Effector memory CD8-positive, alpha-beta T cell (primary cell): Measurements from ENCODE around the gene KIF1C.
A peak's percentile ranks its signal among the peaks of the same experiment; 100 is the strongest.

ENCODE experiments used
- ATAC-seq: fragments of 150-1000 bp; cut with Tn5 transposase; replicated peaks from 2 replicates; pipeline ENCODE4 v1.10.0; 2021; ENCODE audit warnings: mild to moderate bottlenecking, moderate library complexity
- DNase-seq, 3 experiments: peaks; one replicate each; pipeline ENCODE4 v3.0.0; 2021
- H3K27ac Mint-ChIP-seq, 2 donors: one replicate each; pipeline ENCODE4 v1.8.0; 2022; ENCODE audit warnings: mild to moderate bottlenecking in 2 of 2, mixed read lengths in 2 of 2, moderate library complexity in 2 of 2
- H3K27me3 Mint-ChIP-seq, 2 donors: one replicate each; pipeline ENCODE4 v1.8.0; 2022; ENCODE audit warnings: mixed read lengths in 2 of 2
- H3K36me3 Mint-ChIP-seq: one replicate; pipeline ENCODE4 v1.8.0; 2022; ENCODE audit warnings: mild to moderate bottlenecking, moderate library complexity, mixed read lengths; ENCODE audit not compliant: insufficient read depth
- H3K4me1 Mint-ChIP-seq, 2 donors: one replicate each; pipeline ENCODE4 v1.8.0; 2022; ENCODE audit warnings: low read depth in 2 of 2, mixed read lengths in 2 of 2
- H3K4me3 Mint-ChIP-seq, 2 donors: one replicate each; pipeline ENCODE4 v1.8.0; 2022; ENCODE audit warnings: mild to moderate bottlenecking in 2 of 2, mixed read lengths in 2 of 2, moderate library complexity in 2 of 2
- H3K9me3 Mint-ChIP-seq, 2 donors: one replicate each; pipeline ENCODE4 v1.8.0; 2022; ENCODE audit warnings: mixed read lengths in 2 of 2

Gene KIF1C

GRCh38 chr17:4999430-5000093 is 1.8 kb downstream of the KIF1C start:
- peaks cover 25 to 32% of the 10 kb centered on the region in 2 donors for H3K4me1 Mint-ChIP-seq
- no peak for DNase-seq

GRCh38 chr17:5000237-5000639 is 2.5 kb downstream of the KIF1C start:
- DNase-seq (no peak), ATAC-seq (no peak)
- Mint-ChIP-seq H3K4me1 (peaks cover 25 to 32% of the 10 kb centered on the region in 2 donors), H3K36me3 (peaks cover 19% of the 10 kb centered on the region), H3K27me3 (no peaks in the 10 kb centered on the region), H3K27ac (no peak overlapping the region), H3K9me3 (no peaks in the 10 kb centered on the region), H3K4me3 (no peak overlapping the region)

More at GRCh38 chr17:4999430-5000093, 1.8 kb downstream of the KIF1C start:
- Mint-ChIP-seq H3K27me3 (no peaks in the 10 kb centered on the region), H3K9me3 (no peaks in the 10 kb centered on the region), H3K4me3 (peak overlapping the region; percentile 86 to 88), H3K36me3 (peaks cover 14% of the 10 kb centered on the region), H3K27ac (peak overlapping the region in 1 of 2 donors; percentile 7)
- ATAC-seq, result no peak

- no peak for DNase-seq
- H3K4me3 Mint-ChIP-seq, result no peak overlapping the region
- H3K27ac Mint-ChIP-seq, result peak overlapping the region in 1 of 2 donors; percentile 44
- H3K36me3 Mint-ChIP-seq, result peaks cover 22% of the 10 kb centered on the region
- H3K27me3 Mint-ChIP-seq, result no peaks in the 10 kb centered on the region
- no peak for ATAC-seq
- peaks cover 20 to 29% of the 10 kb centered on the region in 2 donors for H3K4me1 Mint-ChIP-seq
- H3K9me3 Mint-ChIP-seq, result no peaks in the 10 kb centered on the region
Observed at GRCh38 chr17:5002121-5002788, 4.5 kb downstream of the KIF1C start.

- DNase-seq (no peak), ATAC-seq (no peak)
- Mint-ChIP-seq H3K27me3 (no peaks in the 10 kb centered on the region), H3K9me3 (no peaks in the 10 kb centered on the region), H3K4me3 (no peak overlapping the region), H3K27ac (no peak overlapping the region), H3K36me3 (peaks cover 26% of the 10 kb centered on the region), H3K4me1 (peaks cover 19 to 28% of the 10 kb centered on the region in 2 donors)
Observed at GRCh38 chr17:5003214-5003867, 5.6 kb downstream of the KIF1C start.

- Mint-ChIP-seq H3K27me3 (no peaks in the 10 kb centered on the region), H3K4me3 (no peak overlapping the region), H3K4me1 (peaks cover 5 to 9% of the 10 kb centered on the region in 2 donors), H3K27ac (peak overlapping the region; percentile 79 to 82), H3K36me3 (peaks cover 28% of the 10 kb centered on the region), H3K9me3 (no peaks in the 10 kb centered on the region)
- no peak for DNase-seq
- ATAC-seq, result no peak
Observed at GRCh38 chr17:5011928-5012327, 14.2 kb downstream of the KIF1C start.

GRCh38 chr17:5014357-5014756 is 16.6 kb downstream of the KIF1C start:
- no peaks in the 10 kb centered on the region for H3K27me3 Mint-ChIP-seq
- no peak for DNase-seq
- H3K4me3 Mint-ChIP-seq, result no peak overlapping the region
- H3K36me3 Mint-ChIP-seq, result peaks cover 24% of the 10 kb centered on the region
- H3K9me3 Mint-ChIP-seq, result no peaks in the 10 kb centered on the region
- H3K27ac Mint-ChIP-seq, result no peak overlapping the region
- peaks cover 8 to 13% of the 10 kb centered on the region in 2 donors for H3K4me1 Mint-ChIP-seq
- no peak for ATAC-seq

- ATAC-seq, result peak; percentile 63
- Mint-ChIP-seq H3K36me3 (peaks cover 31% of the 10 kb centered on the region), H3K4me1 (peaks cover 6% of the 10 kb centered on the region in 2 donors), H3K4me3 (no peak overlapping the region), H3K9me3 (no peaks in the 10 kb centered on the region), H3K27me3 (no peaks in the 10 kb centered on the region), H3K27ac (peak overlapping the region; percentile 5 to 76)
- DNase-seq, result no peak
Observed at GRCh38 chr17:5019475-5019956, 21.8 kb downstream of the KIF1C start.

GRCh38 chr17:5020502-5021023 is 22.8 kb downstream of the KIF1C start:
- peaks cover 25% of the 10 kb centered on the region for H3K36me3 Mint-ChIP-seq
- ATAC-seq (no peak), DNase-seq (no peak)
- peak overlapping the region in 1 of 2 donors; percentile 60 for H3K27ac Mint-ChIP-seq
- peaks cover 6% of the 10 kb centered on the region in 2 donors for H3K4me1 Mint-ChIP-seq
- no peak overlapping the region for H3K4me3 Mint-ChIP-seq
- no peaks in the 10 kb centered on the region for H3K9me3 Mint-ChIP-seq
- no peaks in the 10 kb centered on the region for H3K27me3 Mint-ChIP-seq

GRCh38 chr17:5022171-5022711 is 24.5 kb downstream of the KIF1C start:
- H3K27ac Mint-ChIP-seq, result no peak overlapping the region

GRCh38 chr17:5023588-5024147 is 25.9 kb downstream of the KIF1C start:
- DNase-seq (no peak), ATAC-seq (no peak)
- Mint-ChIP-seq H3K4me1 (peaks cover 6% of the 10 kb centered on the region in 2 donors), H3K4me3 (no peak overlapping the region), H3K9me3 (no peaks in the 10 kb centered on the region), H3K27ac (no peak overlapping the region), H3K27me3 (no peaks in the 10 kb centered on the region), H3K36me3 (peaks cover 15% of the 10 kb centered on the region)

More at GRCh38 chr17:5022171-5022711, 24.5 kb downstream of the KIF1C start:
- Mint-ChIP-seq H3K4me3 (no peak overlapping the region), H3K9me3 (no peaks in the 10 kb centered on the region), H3K27me3 (no peaks in the 10 kb centered on the region), H3K36me3 (peaks cover 15% of the 10 kb centered on the region), H3K4me1 (peaks cover 6% of the 10 kb centered on the region in 2 donors)
- DNase-seq, result no peak
- no peak for ATAC-seq

- peaks cover 15% of the 10 kb centered on the region for H3K36me3 Mint-ChIP-seq
- no peaks in the 10 kb centered on the region for H3K4me1 Mint-ChIP-seq
- no peak overlapping the region for H3K4me3 Mint-ChIP-seq
- ATAC-seq, result no peak
- no peak for DNase-seq
- no peaks in the 10 kb centered on the region for H3K27me3 Mint-ChIP-seq
- H3K27ac Mint-ChIP-seq, result peak overlapping the region; percentile 11 to 83
- no peaks in the 10 kb centered on the region for H3K9me3 Mint-ChIP-seq
Observed at GRCh38 chr17:5024604-5025003, 26.9 kb downstream of the KIF1C start.

GRCh38 chr17:5027299-5027698 is 29.5 kb downstream of the KIF1C start:
- Mint-ChIP-seq H3K27ac (no peak overlapping the region), H3K4me1 (peaks cover 14 to 18% of the 10 kb centered on the region in 2 donors), H3K9me3 (no peaks in the 10 kb centered on the region), H3K27me3 (no peaks in the 10 kb centered on the region), H3K36me3 (peaks cover 2% of the 10 kb centered on the region), H3K4me3 (no peak overlapping the region)
- DNase-seq (no peak), ATAC-seq (no peak)

GRCh38 chr17:5027916-5028315 is 30.2 kb downstream of the KIF1C start:
- peaks cover 2% of the 10 kb centered on the region for H3K36me3 Mint-ChIP-seq
- no peak for ATAC-seq
- no peak overlapping the region for H3K4me3 Mint-ChIP-seq
- H3K4me1 Mint-ChIP-seq, result peaks cover 14 to 18% of the 10 kb centered on the region in 2 donors
- H3K27ac Mint-ChIP-seq, result no peak overlapping the region
- DNase-seq, result no peak
- no peaks in the 10 kb centered on the region for H3K27me3 Mint-ChIP-seq
- H3K9me3 Mint-ChIP-seq, result no peaks in the 10 kb centered on the region
